Activated CD4-positive, alpha-beta T cell treated with anti-CD3 and anti-CD28 coated beads, Interleukin-2, amount 10 ng/mL, durations not matched to agents 24 days and 14 days (primary cell): Measurements from ENCODE around the gene DAAM2. TPM values are rescaled to one million over a fixed set of nuclear protein-coding genes. Genes with fewer than 3 reads are reported as not detected.

ENCODE experiments used
- DNase-seq: peaks from one replicate; pipeline ENCODE4 v3.0.0; 2022
- H3K27ac Mint-ChIP-seq: one replicate; pipeline ENCODE4 v1.8.0; 2022; ENCODE audit warnings: mild to moderate bottlenecking, mixed read lengths
- H3K27me3 Mint-ChIP-seq: one replicate; pipeline ENCODE4 v1.8.0; 2022; ENCODE audit warnings: mixed read lengths
- H3K36me3 Mint-ChIP-seq: one replicate; pipeline ENCODE4 v1.8.0; 2022; ENCODE audit warnings: low read depth, mild to moderate bottlenecking, mixed read lengths
- H3K4me1 Mint-ChIP-seq: one replicate; pipeline ENCODE4 v1.8.0; 2021; ENCODE audit warnings: mixed read lengths
- H3K4me3 Mint-ChIP-seq: one replicate; pipeline ENCODE4 v1.8.0; 2022; ENCODE audit warnings: mild to moderate bottlenecking, moderate library complexity, mixed read lengths
- H3K9me3 Mint-ChIP-seq: one replicate; pipeline ENCODE4 v1.8.0; 2021; ENCODE audit warnings: mixed read lengths
- intact Hi-C: fragments of 100-400 bp; cut with micrococcal nuclease; formaldehyde crosslinking; loops from one replicate; pipeline ENCODE4 v1.15.1; 2023
- total RNA-seq: library from RNA; stranded (reverse); gene quantifications from 2 replicates; pipeline ENCODE4 v1.2.3, GENCODE V29; 2022

The DAAM2 gene
- total RNA-seq, 1 donor from 2014 or later, result not detected

GRCh38 chr6:39835821-39836295, 43.7 kb downstream of the DAAM2 start:
- Mint-ChIP-seq H3K4me1 (peaks cover 2% of the 10 kb centered on the region), H3K27ac (no peak overlapping the region), H3K27me3 (peaks cover 2% of the 10 kb centered on the region), H3K4me3 (no peak overlapping the region), H3K9me3 (no peaks in the 10 kb centered on the region), H3K36me3 (no peaks in the 10 kb centered on the region)
- intact Hi-C loops, result no loop called here
- no peak for DNase-seq

DNA sequence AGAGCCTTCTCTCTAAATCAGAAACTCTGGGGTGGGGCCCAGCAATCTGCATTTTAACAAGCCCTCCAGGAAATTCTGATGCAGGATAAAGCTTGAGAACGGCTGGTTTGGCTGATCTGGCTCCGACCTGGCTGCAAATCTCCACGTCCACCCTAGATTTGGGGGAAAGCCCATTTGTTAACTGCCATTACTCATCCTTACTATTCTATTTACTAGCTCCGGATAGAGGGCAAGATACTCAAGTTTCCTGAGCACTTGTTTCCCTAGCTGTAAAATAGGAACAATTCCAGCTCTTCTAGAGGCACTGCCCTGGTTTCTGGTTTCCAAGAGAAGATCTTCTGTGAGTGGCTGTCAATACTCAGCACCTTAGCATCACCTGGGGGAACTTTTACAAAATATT, 44.4 kb downstream of the DAAM2 start:
- DNase-seq, result no peak
- Mint-ChIP-seq H3K27ac (no peak overlapping the region), H3K4me1 (peaks cover 2% of the 10 kb centered on the region), H3K9me3 (no peaks in the 10 kb centered on the region), H3K27me3 (peaks cover 2% of the 10 kb centered on the region), H3K4me3 (no peak overlapping the region), H3K36me3 (no peaks in the 10 kb centered on the region)
- intact Hi-C loops, result no loop called here

GRCh38 chr6:39839445-39839844, 47.3 kb downstream of the DAAM2 start:
- Mint-ChIP-seq H3K27ac (no peak overlapping the region), H3K27me3 (peaks cover 2% of the 10 kb centered on the region), H3K4me3 (no peak overlapping the region), H3K36me3 (no peaks in the 10 kb centered on the region), H3K9me3 (no peaks in the 10 kb centered on the region), H3K4me1 (peaks cover 2% of the 10 kb centered on the region)
- DNase-seq, result no peak
- intact Hi-C loops, result no loop called here

GRCh38 chr6:39840781-39841180, 48.6 kb downstream of the DAAM2 start:
- H3K27ac Mint-ChIP-seq, result no peak overlapping the region
- no peak overlapping the region for H3K4me3 Mint-ChIP-seq
- H3K9me3 Mint-ChIP-seq, result no peaks in the 10 kb centered on the region
- H3K4me1 Mint-ChIP-seq, result peaks cover 2% of the 10 kb centered on the region
- H3K27me3 Mint-ChIP-seq, result peaks cover 2% of the 10 kb centered on the region
- H3K36me3 Mint-ChIP-seq, result no peaks in the 10 kb centered on the region
- intact Hi-C loops, result no loop called here
- DNase-seq, result no peak

DNA sequence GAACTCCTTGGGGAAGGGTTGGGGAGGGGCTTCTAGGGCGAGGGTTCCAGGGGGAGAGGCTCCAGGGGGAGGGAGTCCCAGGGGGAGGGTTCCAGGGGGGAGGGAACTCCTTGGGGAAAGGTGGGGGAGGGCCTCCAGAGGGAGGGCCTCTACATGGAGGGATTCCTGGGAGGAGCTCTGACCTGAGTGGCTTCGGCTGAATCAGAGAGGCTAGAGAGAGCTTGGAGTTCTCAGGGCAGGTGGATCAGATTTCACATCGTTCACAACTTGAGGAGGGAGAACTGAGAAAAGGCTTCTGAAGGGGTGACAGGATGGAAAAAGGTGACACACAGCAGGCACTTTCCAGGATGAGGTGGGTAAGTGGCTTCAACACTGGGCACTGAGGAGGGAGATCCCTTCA, 49.1 kb downstream of the DAAM2 start:
- H3K4me1 Mint-ChIP-seq, result peaks cover 2% of the 10 kb centered on the region
- H3K36me3 Mint-ChIP-seq, result no peaks in the 10 kb centered on the region
- H3K27me3 Mint-ChIP-seq, result peaks cover 2% of the 10 kb centered on the region
- H3K4me3 Mint-ChIP-seq, result no peak overlapping the region
- H3K27ac Mint-ChIP-seq, result no peak overlapping the region
- DNase-seq, result no peak
- H3K9me3 Mint-ChIP-seq, result no peaks in the 10 kb centered on the region
- intact Hi-C loops, result no loop called here

DNA sequence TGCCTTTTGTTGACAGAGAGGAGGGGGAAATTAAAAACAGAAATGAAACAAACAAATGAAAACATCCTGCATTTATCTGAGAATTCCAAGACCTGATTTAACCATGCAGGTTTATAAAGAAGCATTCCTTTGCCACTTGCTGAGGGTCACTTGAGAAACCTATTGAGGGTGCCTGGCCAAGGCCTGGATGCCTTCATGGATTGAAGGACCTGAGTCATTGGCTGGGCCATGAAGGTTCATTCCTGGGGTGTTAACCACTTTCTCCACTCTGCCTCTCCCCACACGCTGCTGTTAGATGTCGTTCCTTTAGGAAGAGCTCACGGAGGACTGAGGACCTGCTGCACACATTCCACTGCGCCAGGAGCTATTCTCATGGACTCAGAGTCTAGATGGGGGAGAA, 49.7 kb downstream of the DAAM2 start:
- Mint-ChIP-seq H3K4me3 (no peak overlapping the region), H3K27ac (no peak overlapping the region), H3K27me3 (peaks cover 2% of the 10 kb centered on the region), H3K4me1 (peaks cover 2% of the 10 kb centered on the region), H3K36me3 (no peaks in the 10 kb centered on the region), H3K9me3 (no peaks in the 10 kb centered on the region)
- DNase-seq, result no peak
- intact Hi-C loops, result no loop called here

DNA sequence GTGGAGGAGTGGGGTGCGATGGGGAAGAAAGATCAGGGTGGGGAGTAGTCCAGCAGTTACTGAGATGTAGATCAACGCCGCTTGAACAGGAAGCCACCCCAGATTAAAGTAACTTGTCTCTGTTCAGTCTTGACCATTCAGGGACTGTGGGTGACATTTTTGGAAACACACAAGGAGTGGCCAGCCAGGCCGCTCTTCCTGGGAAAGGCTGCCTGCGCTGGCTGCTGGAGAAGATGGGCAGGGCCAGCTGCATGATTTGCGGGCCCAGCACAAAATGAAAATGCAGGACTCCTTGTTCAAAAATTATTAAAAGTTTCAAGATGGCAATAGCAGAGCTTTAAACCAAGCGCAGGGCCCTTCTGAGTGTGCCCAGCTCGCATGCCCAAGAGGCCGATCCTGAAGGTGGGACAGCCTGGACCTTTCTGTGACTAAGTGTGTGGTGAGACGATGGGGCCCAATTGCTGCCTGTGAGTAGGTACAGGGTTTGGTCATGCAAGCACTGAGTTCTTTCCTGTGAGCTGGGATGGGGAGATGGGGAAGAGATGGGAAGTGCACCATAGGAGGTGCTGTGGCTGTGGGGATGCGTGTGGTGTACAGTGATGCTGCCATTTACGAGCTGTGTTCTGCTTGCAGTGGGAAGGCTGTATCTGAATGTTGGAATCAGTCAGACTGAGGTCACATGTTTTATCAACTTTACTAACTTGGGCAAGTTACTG, 51.3 kb downstream of the DAAM2 start:
- intact Hi-C loops, result no loop called here

DNA sequence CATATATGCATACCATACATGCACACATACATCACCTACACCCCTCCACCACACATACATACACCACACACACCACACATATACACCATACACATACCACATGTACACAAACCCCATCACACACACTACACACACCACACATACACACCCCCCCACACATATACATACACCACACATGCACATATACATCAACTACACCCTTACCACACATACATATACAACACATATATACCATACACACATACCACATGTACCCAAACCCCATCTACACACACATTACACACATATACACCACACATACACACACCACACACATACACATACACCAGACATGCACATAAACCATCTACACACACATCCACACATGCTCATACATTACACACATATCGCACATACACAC, 52.7 kb downstream of the DAAM2 start:
- no peak for DNase-seq
- Mint-ChIP-seq H3K9me3 (no peaks in the 10 kb centered on the region), H3K36me3 (no peaks in the 10 kb centered on the region), H3K27ac (no peak overlapping the region), H3K4me3 (no peak overlapping the region), H3K4me1 (peaks cover 2% of the 10 kb centered on the region), H3K27me3 (peaks cover 2% of the 10 kb centered on the region)
- intact Hi-C loops, result no loop called here

More for the DNA sequence above, 51.3 kb downstream of the DAAM2 start:
- no peak overlapping the region for H3K4me3 Mint-ChIP-seq
- peaks cover 2% of the 10 kb centered on the region for H3K4me1 Mint-ChIP-seq
- no peaks in the 10 kb centered on the region for H3K36me3 Mint-ChIP-seq
- H3K9me3 Mint-ChIP-seq, result no peaks in the 10 kb centered on the region
- no peak for DNase-seq
- H3K27ac Mint-ChIP-seq, result no peak overlapping the region
- peaks cover 2% of the 10 kb centered on the region for H3K27me3 Mint-ChIP-seq

DNA sequence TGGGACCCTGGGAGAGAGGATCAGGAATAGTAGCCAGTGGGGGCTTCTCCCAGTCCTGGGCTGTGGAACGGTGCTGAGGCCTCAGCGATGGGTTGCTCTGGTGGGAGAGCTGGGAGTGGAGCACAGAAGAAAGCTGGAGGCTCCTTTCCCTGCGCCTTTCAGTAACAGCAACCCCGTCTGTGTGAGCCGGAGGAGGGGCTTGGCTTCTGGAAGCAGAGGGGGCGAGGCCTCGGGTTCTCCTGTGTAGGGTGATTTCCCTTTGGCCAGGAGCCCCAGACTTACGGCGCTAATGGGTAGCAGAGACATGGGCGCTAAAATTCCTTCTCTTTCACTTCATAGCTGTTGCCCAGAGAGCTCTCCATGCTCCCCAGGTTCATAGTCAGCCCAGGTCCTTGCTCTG, 55.0 kb downstream of the DAAM2 start:
- Mint-ChIP-seq H3K4me3 (no peak overlapping the region), H3K27ac (no peak overlapping the region), H3K27me3 (no peaks in the 10 kb centered on the region), H3K36me3 (no peaks in the 10 kb centered on the region), H3K9me3 (no peaks in the 10 kb centered on the region), H3K4me1 (no peaks in the 10 kb centered on the region)
- intact Hi-C loops, result no loop called here
- no peak for DNase-seq

DNA sequence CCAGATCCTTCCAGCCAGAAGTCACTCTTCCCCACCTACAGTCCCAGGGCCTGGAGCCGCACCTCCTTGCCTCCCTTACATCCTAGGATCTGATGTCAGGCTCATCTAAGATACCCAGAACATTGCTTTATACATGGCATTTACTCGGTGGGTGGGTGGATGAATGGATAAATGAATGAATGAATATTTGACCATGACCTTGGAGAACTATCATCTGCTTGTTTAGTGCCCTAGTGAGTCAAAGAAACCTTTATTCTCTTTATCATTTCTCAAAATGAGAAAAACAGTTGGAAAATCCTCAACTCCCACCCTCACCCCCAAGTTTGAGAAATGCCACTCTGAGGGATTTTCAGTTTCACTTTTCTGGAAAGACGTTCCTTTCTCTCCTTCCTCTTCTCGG, 56.0 kb downstream of the DAAM2 start:
- H3K4me3 Mint-ChIP-seq, result no peak overlapping the region
- DNase-seq, result no peak
- no peaks in the 10 kb centered on the region for H3K9me3 Mint-ChIP-seq
- intact Hi-C loops, result no loop called here
- H3K4me1 Mint-ChIP-seq, result no peaks in the 10 kb centered on the region
- H3K36me3 Mint-ChIP-seq, result no peaks in the 10 kb centered on the region
- no peak overlapping the region for H3K27ac Mint-ChIP-seq
- no peaks in the 10 kb centered on the region for H3K27me3 Mint-ChIP-seq

DNA sequence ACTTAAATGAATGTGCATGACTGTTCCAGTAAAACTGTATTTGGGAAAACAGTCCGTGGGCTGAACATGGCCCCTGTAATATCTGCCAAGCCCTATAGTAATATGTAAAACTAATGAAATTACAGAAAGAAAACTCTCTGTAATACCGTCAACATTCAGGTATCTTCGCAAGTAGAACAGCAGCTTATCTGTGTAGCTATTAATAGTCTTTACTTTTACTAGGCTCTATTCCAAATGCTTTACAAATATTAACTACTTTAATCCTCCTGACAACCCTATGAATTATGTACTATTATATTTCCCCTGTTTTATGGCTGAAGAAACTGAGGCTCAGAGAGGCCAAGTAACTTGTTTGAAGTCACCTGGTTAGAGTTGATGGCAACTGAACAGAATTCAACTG, 57.1 kb downstream of the DAAM2 start:
- Mint-ChIP-seq H3K4me1 (no peaks in the 10 kb centered on the region), H3K27me3 (no peaks in the 10 kb centered on the region), H3K27ac (no peak overlapping the region), H3K36me3 (no peaks in the 10 kb centered on the region), H3K9me3 (no peaks in the 10 kb centered on the region), H3K4me3 (no peak overlapping the region)
- intact Hi-C loops, result no loop called here
- DNase-seq, result no peak

DNA sequence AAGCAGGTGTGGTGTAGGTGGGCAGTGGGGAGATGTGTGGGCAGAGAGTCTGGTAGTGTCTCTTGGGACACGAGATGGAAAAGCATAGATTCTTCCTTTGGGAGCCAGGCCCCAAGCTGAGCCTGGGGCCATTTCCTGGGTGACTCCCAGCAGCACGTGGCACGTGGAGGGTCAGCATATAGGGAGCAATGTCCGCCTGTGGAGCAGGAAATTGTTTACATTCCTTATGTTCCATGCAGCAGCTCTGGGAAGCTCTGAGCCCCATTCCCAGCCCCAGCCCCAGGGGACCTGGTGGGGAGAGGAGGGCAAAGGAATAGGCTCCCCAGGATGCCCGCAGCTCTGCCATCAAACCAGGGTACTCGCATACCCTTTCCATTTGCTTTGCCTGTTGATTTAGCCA, 57.6 kb downstream of the DAAM2 start:
- no peak overlapping the region for H3K4me3 Mint-ChIP-seq
- no peaks in the 10 kb centered on the region for H3K27me3 Mint-ChIP-seq
- intact Hi-C loops, result no loop called here

DNA sequence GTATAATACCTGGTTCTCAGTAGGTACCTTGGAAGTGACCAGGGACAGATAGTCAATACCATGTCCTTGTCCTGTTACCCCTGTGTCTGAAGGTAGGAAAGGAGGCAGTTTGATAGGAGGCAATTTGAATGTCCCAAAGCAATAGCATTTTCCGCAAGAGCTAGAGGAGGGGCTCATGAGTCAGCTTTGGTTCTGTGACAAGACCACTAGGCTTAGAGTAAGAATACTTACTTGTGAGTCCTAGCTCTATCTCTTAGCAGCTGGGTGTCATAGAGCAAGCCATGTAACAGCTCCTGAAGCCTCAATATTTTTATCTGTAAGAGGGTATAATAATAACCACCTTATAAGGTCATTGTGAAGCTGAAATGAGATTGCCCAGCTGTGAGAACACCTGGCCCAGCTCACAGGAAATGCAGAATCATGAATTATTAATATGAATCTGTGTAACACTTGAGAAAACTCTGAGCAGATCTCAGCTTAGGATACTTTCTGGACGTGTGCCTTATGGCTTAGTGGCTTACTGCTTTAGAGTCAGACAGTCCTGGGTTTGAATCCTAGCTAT, 58.6 kb downstream of the DAAM2 start:
- DNase-seq, result no peak
- no peak overlapping the region for H3K27ac Mint-ChIP-seq
- no peaks in the 10 kb centered on the region for H3K4me1 Mint-ChIP-seq
- no peaks in the 10 kb centered on the region for H3K27me3 Mint-ChIP-seq
- H3K36me3 Mint-ChIP-seq, result no peaks in the 10 kb centered on the region
- no peaks in the 10 kb centered on the region for H3K9me3 Mint-ChIP-seq
- intact Hi-C loops, result no loop called here
- no peak overlapping the region for H3K4me3 Mint-ChIP-seq

More for the DNA sequence above, 57.6 kb downstream of the DAAM2 start:
- Mint-ChIP-seq H3K4me1 (no peaks in the 10 kb centered on the region), H3K27ac (no peak overlapping the region), H3K36me3 (no peaks in the 10 kb centered on the region), H3K9me3 (no peaks in the 10 kb centered on the region)
- DNase-seq, result no peak

DNA sequence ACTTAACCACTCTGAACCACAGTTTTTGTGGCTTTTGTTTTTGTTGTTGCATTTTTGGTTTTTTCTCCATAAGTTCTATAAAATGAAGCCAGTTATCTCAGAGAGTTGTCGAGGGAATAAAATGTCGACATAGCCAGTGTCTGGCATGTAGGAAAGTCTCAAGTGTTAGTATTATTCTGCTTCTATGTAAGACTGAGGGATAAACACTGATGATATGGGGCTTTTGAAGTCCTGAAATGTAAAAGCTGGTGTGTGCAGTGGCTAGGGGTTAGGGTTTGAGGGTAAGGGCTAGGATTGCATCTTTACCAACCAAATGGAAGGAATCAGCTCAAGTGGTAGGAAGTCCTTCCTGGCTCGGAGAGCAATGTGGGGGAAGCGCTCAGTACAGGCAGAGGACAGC, 59.2 kb downstream of the DAAM2 start:
- intact Hi-C loops, result no loop called here
- no peaks in the 10 kb centered on the region for H3K36me3 Mint-ChIP-seq
- no peak overlapping the region for H3K4me3 Mint-ChIP-seq
- H3K4me1 Mint-ChIP-seq, result no peaks in the 10 kb centered on the region
- H3K27me3 Mint-ChIP-seq, result no peaks in the 10 kb centered on the region
- no peaks in the 10 kb centered on the region for H3K9me3 Mint-ChIP-seq
- DNase-seq, result no peak
- no peak overlapping the region for H3K27ac Mint-ChIP-seq

DNA sequence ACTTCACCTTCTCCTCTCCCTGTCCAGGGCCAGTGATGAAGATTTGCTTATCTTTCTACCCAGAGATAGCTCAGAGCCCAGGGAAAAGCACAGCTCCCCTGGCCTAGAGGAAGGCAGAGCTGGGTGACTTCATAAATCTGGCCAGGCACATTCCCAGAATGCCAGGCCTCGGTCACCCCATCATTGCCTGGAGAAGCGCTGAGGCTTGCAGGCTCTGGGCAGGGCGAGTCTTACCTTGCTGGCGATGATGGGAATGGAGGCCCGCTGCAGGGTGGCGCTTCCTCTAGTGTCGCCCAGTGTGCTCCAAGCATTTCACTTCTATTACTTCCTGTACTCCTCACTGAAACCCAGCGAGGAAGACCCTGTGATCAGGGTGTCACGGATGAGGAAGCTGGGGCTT, 60.1 kb downstream of the DAAM2 start:
- Mint-ChIP-seq H3K9me3 (no peaks in the 10 kb centered on the region), H3K27ac (no peak overlapping the region), H3K4me1 (no peaks in the 10 kb centered on the region), H3K4me3 (no peak overlapping the region), H3K27me3 (no peaks in the 10 kb centered on the region), H3K36me3 (no peaks in the 10 kb centered on the region)
- intact Hi-C loops, result no loop called here
- no peak for DNase-seq
